Activated CD8-positive, alpha-beta memory T cell treated with anti-CD3 and anti-CD28 coated beads for 1 hour (primary cell): Measurements from ENCODE around the gene DHRS3.
"Not testable (repeated sequence)": the region's sequence is repeated elsewhere in the genome, so short reads cannot be mapped to it uniquely, and the experiment has no call there.

Experiments used
- DNase-seq, 2 donors: peaks; one replicate each; pipeline ENCODE4 v3.0.0-alpha.2; 2020; ENCODE audit warnings: low read depth in 1 of 2; ENCODE audit errors: extremely low read depth in 1 of 2

The DHRS3 gene

GRCh38 chr1:12581179-12581578 lies 36.8 kb downstream of the DHRS3 start:
- DNase-seq = no peak

GRCh38 chr1:12580054-12580887 lies 37.7 kb downstream of the DHRS3 start:
- DNase-seq = no peak

GRCh38 chr1:12578860-12579422 lies 39.1 kb downstream of the DHRS3 start:
- DNase-seq = no peak

- DNase-seq = no peak
These were observed 41.0 kb downstream of the DHRS3 start for GRCh38 chr1:12577020-12577419.

- no peak for DNase-seq
These were observed 43.3 kb downstream of the DHRS3 start for GRCh38 chr1:12574757-12575139.

GRCh38 chr1:12573015-12573825 lies 44.8 kb downstream of the DHRS3 start:
- no peak for DNase-seq

GRCh38 chr1:12572522-12572921 lies 45.5 kb downstream of the DHRS3 start:
- no peak for DNase-seq

- DNase-seq = no peak
These were observed 47.7 kb downstream of the DHRS3 start for GRCh38 chr1:12570291-12570690.

GRCh38 chr1:12568009-12568767 lies 49.8 kb downstream of the DHRS3 start:
- DNase-seq = no peak

GRCh38 chr1:12567288-12567819 lies 50.7 kb downstream of the DHRS3 start:
- DNase-seq = no peak

- DNase-seq = no peak
These were observed 51.3 kb downstream of the DHRS3 start for GRCh38 chr1:12566484-12567287.

- DNase-seq = no peak
These were observed 52.1 kb downstream of the DHRS3 start for GRCh38 chr1:12565966-12566352.

- DNase-seq = no peak
These were observed 52.7 kb downstream of the DHRS3 start for GRCh38 chr1:12565094-12565965.

- not testable (repeated sequence) for DNase-seq
These were observed 53.8 kb downstream of the DHRS3 start for GRCh38 chr1:12564251-12564650.

GRCh38 chr1:12562955-12563576 lies 54.9 kb downstream of the DHRS3 start:
- DNase-seq = no peak

GRCh38 chr1:12561121-12561520 lies 56.9 kb downstream of the DHRS3 start:
- DNase-seq = no peak

- DNase-seq = no peak
These were observed 60.8 kb downstream of the DHRS3 start for GRCh38 chr1:12556957-12557935.
